Posterior vena cava (tissue), 2 donors: Measurements from ENCODE around the gene CDC23. TPM values are rescaled to one million over a fixed set of nuclear protein-coding genes. Genes with fewer than 3 reads are reported as not detected.
"Not testable (repeated sequence)": the region's sequence is repeated elsewhere in the genome, so short reads cannot be mapped to it uniquely, and the experiment has no call there.

Experiments used
- DNase-seq: peaks from one replicate; pipeline ENCODE4 v3.0.0-alpha.2; 2020; ENCODE audit warnings: low spot score
- intact Hi-C, 2 donors: fragments of 100-400 bp; cut with DNase I; formaldehyde crosslinking; loops; one replicate each; pipeline versions ENCODE4 v1.14.1 to v1.14.2; 2022 to 2023
- total RNA-seq, 2 donors: library from RNA; stranded (reverse); fragmentation: NEBNext Ultra II Directional; extraction: Animal tissue kit (Norgen Biotek cat#: 25700); gene quantifications; one replicate each; pipeline ENCODE4 v1.2.1, GENCODE V29; 2021
- donor health status: DM: yes; HTN: yes; CAD: no.
- donor health status: DM: yes; HTN: yes; CAD: no.

The CDC23 gene
- total RNA-seq, 2 donors from 2014 or later, result 14.0 to 18.0 TPM

DNA sequence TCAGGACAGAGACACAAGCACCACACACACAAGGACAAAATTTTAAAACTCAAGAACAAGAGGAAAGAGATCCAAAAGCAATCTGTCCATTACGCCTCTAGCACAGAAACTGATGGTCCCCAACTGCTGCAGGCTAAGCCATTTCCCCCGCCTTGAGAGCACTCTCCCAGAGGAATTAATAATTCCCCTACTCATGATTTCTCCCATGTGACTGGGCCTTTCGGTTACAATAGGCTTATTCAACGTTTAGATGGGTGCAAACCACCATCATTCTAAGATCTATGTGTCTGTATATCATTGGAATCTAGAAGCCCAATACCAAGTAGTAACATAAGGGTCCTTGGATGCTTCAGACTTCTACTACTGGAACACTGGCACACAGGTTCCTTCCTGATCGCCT, 53.5 kb downstream of the CDC23 start:
- DNase-seq, result no peak
- intact Hi-C loops, result no loop called here

DNA sequence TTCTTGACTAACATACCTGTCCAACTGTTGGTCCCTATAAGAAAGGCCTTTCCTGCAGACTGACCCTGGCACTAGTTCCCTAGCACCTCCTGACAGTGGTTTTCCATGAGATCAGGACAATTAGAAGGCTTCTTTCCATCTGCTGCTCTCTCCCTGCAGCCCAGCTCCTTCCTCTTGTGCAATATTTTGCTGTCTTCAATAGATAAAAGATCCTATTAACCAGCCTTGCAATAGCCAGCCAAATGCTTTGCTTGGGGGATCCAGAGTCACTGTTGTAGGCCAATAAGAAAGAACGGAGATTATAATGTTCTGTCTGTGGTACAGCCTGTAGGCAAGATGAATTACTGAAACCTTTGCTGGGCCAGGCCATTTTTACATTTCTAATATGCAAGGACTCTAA, 55.5 kb downstream of the CDC23 start:
- intact Hi-C loops, result loop anchor here in 1 of 2 donors (2.0 kb wide), 1 partner anchor 39 kb away; no protein-coding TSS in a partner anchor

DNA sequence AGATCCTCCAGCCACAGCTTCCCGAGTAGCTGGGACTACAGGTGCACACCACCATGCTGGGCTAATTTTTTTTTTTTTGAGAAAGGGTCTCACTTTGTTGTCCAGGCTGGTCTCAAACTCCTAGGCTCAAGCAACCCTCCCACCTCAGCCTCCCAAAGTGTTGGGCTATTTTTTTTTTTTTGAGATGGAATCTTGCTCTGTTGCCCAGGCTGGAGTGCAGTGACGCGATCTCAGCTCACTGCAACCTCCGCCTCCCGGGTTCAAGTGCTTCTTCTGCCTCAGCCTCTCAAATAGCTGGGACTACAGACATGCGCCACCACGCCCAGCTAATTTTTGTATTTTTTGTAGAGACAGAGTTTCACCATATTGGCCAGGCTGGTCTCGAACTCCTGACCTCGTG, 57.1 kb downstream of the CDC23 start:
- DNase-seq, result not testable (repeated sequence)

More for the DNA sequence above, 55.5 kb downstream of the CDC23 start:
- no peak for DNase-seq

DNA sequence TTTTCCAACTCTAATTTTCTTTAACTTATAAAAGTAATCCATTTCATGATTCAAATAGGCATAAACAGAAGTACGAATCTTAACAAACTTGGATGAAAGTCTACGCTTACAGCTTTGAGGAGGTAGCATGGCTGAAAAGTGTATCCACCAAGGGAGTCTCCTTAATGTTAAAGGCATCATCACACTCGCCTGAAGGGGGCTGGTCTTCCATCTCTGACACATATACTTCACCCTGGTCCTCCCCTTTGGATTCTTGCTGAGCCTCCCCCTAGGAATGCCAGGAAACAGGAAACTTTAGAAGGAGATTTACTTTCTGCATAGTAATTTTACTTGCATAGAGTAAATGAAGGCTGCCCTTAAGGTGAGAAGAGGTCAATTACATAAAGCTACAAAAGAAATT, 63.6 kb downstream of the CDC23 start:
- intact Hi-C loops, result no loop called here
- DNase-seq, result no peak

More for the DNA sequence above, 57.1 kb downstream of the CDC23 start:
- intact Hi-C loops, result loop anchor here in 1 of 2 donors (2.0 kb wide), 1 partner anchor 41 kb away; no protein-coding TSS in a partner anchor

DNA sequence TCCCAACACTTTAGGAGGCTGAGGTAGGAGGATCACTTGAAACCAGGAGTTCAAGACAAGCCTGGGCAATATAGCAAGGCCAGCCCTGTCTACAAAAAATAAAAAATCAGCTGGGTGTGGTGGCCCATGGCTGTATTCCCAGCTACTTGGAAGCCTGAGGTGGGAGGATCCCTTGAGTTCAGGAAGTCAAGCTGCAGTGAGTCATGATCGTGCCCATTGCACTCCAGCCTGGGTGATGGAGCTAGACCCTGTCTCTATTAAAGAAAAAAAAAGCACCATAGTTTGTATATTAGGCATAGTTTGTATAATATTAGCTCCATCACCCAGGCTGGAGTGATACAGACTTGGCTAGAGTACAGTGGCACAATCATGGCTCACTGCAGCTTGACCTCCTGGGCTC, 64.3 kb downstream of the CDC23 start:
- intact Hi-C loops, result no loop called here
- no peak for DNase-seq

DNA sequence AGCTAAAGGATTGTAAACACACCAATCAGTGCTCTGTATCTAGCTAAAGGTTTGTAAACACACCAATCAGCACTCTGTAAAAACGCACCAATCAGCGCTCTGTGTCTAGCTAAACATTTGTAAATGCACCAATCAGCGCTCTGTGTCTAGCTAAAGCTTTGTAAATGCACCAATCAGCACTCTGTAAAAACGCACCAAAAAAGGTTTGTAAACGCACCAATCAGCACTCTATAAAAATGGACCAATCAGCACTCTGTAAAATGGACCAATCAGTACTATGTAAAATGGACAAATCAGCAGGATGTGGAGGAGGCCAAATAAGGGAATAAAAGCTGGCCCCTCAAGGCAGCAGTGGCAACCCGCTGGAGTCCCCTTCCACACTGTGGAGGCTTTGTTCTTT, 69.5 kb downstream of the CDC23 start:
- intact Hi-C loops, result loop anchor here in 1 of 2 donors (5.0 kb wide), 1 partner anchor 234 kb away; no protein-coding TSS in a partner anchor
- not testable (repeated sequence) for DNase-seq

DNA sequence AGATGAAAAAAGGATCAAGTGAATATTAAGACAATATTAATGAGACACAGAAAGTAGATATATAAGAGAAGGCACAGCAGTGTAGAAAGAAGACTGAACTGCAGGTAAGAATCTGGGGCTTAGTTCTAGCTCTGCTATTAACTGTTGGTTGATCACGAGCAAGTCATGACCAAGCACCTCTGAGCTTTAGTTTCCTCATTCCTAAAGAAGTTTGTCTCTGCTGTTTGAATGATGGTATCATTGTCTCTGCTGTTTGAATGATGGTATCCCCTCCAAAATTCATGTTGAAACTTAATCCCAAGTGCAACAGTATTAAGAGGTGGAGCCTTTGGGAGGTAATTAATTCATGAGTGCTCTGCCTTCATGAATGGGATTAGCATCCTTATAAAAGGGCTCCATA, 71.4 kb downstream of the CDC23 start:
- intact Hi-C loops, result loop anchor here in 1 of 2 donors (5.0 kb wide), 1 partner anchor 236 kb away; no protein-coding TSS in a partner anchor

DNA sequence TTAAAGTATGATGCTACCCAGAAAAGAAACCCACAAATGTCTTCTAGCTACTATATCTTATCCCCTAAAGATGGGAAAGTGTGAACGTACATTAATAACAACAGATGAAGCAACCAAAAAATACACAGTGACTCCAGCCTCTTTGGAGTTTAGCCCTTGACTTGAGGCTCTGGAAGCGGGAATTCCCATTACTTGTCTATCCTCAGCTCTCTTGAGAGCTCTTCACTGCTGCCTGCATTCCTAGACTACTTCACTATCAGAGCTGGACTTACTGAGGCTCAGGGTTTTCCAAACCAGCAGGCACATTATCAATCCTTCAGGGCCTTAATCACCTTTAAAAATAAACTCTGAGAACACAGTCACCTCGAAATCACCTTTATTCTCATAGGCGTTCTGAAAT, 72.9 kb downstream of the CDC23 start:
- intact Hi-C loops, result loop anchor here in 1 of 2 donors (5.0 kb wide), 1 partner anchor 237 kb away; no protein-coding TSS in a partner anchor
- DNase-seq, result no peak

More for the DNA sequence above, 71.4 kb downstream of the CDC23 start:
- DNase-seq, result no peak

DNA sequence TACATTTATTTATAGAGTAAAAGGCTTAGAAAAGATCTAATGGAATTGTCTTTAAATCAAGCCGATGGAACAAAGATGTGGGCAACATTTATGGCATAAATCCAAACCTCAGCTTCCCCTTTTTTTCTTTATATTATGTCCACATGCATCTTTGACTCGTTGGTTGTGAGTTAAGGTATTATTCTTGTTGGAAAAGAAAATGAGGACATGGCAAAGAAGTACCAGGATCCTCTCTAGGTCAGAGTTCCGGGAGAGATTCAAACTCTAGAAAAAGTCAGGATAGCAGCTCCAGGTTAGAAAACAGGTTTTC, 73.4 kb downstream of the CDC23 start:
- intact Hi-C loops, result loop anchor here in 1 of 2 donors (5.0 to 10.0 kb wide), 3 partner anchors 105 to 515 kb away; partner anchors contain the start of gene FAM13B
- no peak for DNase-seq

DNA sequence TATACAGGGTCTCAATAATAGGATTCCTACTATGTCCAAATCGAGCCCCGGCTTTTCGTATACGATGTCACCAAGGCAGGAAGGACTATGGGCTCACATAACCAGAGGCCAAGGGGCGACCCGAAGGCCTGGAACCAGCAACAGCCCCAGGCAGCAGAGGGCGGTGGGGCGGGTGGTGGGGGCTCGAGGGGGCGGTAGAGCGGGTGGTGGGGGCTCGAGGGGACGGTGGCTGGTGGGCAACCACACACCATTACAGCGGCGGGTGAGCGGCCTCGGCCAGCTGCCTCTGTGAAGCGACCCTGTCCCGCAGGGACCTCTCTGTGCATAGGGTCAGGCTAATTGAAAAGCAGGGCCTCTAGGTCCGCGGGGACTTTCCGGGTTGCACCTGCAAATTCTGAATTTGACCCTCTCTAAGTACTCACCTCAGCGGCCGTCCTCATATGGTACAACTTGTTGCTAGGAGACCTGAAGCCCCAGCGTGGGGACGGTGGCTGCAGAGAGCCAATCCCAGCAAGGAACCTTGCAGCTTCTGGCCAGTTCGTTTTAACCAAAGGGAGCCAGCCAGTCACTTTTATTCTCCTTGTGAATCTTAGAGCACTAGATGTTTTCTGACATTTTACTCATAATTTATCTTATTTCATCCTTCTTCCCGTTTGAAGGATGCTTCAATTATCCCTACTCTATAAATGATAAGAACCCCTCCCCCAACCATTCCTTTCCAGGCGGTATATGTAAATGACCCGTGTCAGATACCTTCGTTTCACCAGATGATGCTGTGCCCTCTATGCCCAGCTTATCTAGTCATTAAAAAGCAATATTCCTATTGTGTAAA, 74.0 kb downstream of the CDC23 start, which contains the start of gene NME5:
TSS of gene NME5 (minus strand) at position 480 of the 832 bp plus-strand sequence. CDS start 648 bp downstream, outside the sequence.
- intact Hi-C loops, result loop anchor here in 1 of 2 donors (10.0 kb wide), 2 partner anchors 104 to 514 kb away; partner anchors contain the start of gene FAM13B
- peak; percentile 88 for DNase-seq

Other genes starting within 250 kb of the CDC23 start
- 10 to 100 TPM; 70.3 to 70.9 TPM for gene FAM13B, start 180.2 kb downstream of the CDC23 start, total RNA-seq
- not detected for gene WNT8A, start 129.3 kb downstream of the CDC23 start, total RNA-seq
- gene NME5, start 73.9 kb downstream of the CDC23 start, total RNA-seq, result 1 to 10 TPM; 1.5 to 2.3 TPM
- 10 to 100 TPM; 28.8 to 31.4 TPM for gene BRD8, start 34.7 kb downstream of the CDC23 start, total RNA-seq
- 1 to 10 TPM in 1 of 2 donors, under 1 TPM in 1; 0.52 to 1.1 TPM for gene KIF20A, start 34.2 kb downstream of the CDC23 start, total RNA-seq
- under 1 TPM in 1 of 2 donors, not detected in 1; 0.43 TPM for gene GFRA3, start 61.3 kb upstream of the CDC23 start, total RNA-seq
- gene CDC25C, start 118.5 kb upstream of the CDC23 start, total RNA-seq, result not detected
- gene FAM53C, start 124.9 kb upstream of the CDC23 start, total RNA-seq, result 10 to 100 TPM; 18.7 to 20.7 TPM
- 10 to 100 TPM; 49.7 to 54.5 TPM for gene KDM3B, start 139.4 kb upstream of the CDC23 start, total RNA-seq
- 10 to 100 TPM; 12.5 to 13.0 TPM for gene REEP2, start 225.7 kb upstream of the CDC23 start, total RNA-seq